HTR-8/SVneo (cell line): ENCODE results near the gene CKMT1B.
"Not testable (repeated sequence)": the region's sequence is repeated elsewhere in the genome, so short reads cannot be mapped to it uniquely, and the experiment has no call there.

Experiments used
- DNase-seq: peaks from one replicate; pipeline ENCODE4 v3.0.0; 2011; ENCODE audit warnings: low spot score, mixed read lengths; ENCODE audit not compliant: insufficient read length
- FAIRE-seq: peaks from 2 replicates; lab custom pipeline; 2011; peaks lifted over from hg19 to GRCh38; lab: Jason Lieb, UNC

The CKMT1B gene

DNA sequence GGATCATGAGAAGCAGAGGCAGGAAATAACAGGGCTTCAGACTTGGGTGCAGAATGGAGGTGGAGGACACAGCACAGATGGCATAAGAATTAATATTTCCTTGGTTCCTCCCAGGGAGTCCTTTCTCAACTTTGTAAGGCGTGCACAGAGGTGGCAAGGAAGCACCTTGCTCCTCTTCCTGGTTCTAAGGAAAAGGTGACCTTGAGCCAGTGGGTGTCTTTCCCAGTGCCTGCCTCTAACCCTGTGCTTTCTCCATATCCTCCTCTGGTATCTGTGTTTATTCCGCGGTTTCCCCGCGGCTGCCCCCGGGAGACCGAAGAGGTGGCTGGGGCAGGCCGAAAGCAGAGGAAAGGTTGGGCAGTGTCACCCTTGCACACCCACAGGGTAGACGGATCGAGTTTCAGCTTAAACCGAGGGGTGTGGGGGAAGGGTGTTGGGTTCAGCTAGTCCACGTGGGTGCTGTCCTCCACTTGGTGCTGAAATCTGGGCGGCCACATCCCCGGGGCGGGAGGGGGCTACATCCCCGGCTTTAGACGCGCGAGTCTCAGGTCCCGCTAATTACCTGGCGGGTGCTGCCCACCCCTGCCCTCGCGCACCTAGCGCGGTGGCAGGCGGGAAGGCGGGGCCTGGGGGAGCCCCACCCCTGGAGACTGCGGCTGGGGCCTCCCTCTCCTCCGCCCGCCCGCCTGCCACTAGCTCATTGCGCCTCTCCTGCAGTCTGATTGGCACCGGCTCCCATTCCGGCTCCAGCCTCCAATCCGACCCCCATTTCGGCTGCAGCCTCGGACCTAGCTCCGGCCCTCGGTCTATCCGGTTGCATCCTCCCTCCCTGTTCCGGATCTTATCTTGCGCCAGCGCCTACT lies at the start of gene CKMT1B:
CKMT1B (plus strand) TSS at position 700 of the 863 bp plus-strand sequence. CDS start 192 bp downstream, outside the sequence.
- FAIRE-seq, DNase-seq: not testable (repeated sequence)

DNA sequence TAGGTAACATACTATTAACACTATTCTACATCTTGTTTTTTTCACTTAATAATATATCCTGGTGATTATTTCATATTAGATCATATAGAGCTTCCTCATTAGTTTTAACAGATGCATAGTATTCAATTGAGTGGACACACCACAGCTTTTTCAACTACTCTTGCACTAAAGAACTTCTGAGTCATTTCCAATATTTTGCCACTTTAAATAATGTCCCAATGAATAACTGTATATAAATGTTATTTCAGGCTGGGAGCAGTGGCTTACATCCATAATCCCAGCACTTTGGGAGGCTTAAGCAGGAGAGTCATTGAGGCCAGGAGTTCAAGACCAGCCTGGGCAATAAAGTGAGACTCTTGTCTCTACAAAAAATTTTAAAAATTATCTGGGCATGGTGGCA lies 49.6 kb upstream of the CKMT1B start:
- DNase-seq (no peak), FAIRE-seq (no peak)

DNA sequence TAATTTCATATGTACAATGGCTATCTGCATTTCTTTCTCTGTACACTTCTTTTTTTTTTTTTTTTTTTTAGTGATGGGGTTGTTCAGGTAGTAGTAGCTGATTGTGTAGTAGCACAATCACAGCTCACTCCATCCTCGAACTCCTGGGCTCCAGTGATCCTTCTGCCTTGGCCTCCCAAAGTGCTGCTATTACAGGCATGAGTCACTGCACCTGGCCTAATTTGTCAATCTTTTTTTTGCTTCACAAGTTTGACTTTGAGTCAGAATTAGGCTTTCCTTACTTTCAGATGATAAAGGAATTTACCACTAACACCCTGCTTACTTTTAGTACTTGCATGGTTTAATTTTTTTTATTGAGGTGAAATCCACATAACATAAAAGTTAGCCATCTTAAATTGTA lies 48.4 kb upstream of the CKMT1B start:
- no peak for FAIRE-seq

DNA sequence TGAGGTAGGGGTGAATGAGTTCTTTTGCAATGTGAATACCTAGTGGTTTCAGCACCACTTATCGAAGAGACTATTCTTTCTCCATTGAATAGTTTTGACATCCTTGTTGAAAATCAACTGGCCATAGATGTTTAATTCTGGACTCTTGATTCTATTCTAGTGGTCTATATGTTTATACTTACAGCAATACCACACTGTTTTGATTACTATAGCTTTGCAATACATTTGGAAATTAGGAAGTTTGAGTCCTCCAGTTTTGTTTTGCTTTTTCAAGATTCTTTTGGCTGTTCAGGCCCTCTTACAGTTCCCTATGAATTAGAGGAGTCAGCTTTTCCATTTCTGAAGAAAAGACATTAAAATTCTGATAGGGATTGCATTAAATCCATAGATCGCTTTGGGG lies 46.3 kb upstream of the CKMT1B start:
- DNase-seq: no peak
- FAIRE-seq: no peak

More for the DNA sequence above, 48.4 kb upstream of the CKMT1B start:
- no peak for DNase-seq

DNA sequence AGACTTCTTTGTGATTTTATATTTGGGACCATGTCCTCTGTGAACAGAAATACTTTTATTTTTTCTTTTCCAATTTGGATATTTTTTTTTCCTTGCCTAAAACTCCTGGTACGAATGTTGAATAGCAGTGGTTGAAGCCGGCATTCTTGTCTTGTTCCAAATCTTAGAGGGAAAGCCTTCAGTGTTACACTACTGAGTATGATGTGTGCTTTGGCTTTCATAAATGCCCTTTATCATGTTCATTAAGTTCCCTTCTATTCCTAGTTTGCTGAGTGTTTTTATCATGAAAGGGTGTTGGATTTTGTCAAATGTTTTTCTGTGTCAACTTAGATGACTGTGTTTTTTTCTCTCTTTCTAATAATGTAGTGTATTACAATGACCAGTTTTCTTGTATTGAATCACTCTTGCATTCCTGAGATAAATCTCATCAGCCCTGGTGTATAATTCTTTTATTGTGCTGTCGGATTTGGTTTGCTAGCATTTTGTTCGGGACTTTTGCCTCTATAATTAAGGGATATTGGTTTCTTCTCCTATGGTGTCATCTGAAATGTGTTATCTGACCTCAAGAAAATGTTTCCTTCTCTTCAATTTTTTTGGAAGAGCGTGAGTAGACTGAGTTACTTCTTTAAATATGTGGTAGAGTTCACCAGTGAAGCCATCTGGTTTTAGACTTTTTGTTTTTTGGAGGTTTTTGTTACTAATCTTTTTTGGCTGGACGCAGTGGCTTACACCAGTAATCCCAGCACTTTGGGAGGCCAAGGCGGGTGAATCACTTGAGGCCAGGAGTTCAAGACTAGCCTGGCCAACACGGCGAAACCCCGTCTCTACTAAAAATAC lies 43.1 kb upstream of the CKMT1B start:
- FAIRE-seq (no peak), DNase-seq (no peak)

DNA sequence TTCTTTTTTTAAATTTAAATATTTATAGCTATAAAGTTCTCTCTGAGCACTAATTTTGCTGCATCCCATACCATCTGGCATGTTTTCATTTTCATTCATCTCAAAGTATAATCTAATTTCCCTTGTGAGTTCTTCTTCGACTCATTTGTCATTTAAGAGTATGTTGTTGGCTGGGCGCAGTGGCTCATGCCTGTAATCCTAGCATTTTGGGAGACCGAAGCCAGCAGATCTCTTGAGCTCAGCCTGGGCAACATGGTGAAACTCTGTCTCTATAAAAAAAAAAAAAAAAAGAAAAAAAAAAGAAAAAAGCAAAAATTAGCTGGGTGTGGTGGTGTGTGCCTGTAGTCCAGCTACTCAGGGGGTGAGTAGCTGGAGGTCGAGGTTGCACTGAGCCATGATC lies 41.6 kb upstream of the CKMT1B start:
- FAIRE-seq (no peak), DNase-seq (no peak)

DNA sequence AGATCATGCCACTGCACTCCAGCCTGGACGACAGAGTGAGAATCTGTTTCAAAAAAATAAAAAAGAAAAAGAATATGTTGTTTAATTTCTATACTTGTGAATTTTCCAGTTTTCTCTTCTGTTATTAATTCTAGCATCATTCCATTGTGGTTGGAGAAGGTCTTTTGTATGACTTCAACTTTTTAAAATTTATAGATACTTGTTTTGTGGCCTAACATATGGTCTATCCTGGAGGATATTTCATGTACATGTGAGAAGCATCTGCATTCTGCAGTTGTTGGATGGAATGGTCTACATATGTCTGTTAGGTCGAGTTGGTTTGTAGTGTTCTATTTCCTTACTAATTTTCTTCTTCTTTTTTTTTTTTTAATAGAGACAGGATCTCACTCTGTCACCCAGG lies 40.8 kb upstream of the CKMT1B start:
- FAIRE-seq: no peak
- no peak for DNase-seq

DNA sequence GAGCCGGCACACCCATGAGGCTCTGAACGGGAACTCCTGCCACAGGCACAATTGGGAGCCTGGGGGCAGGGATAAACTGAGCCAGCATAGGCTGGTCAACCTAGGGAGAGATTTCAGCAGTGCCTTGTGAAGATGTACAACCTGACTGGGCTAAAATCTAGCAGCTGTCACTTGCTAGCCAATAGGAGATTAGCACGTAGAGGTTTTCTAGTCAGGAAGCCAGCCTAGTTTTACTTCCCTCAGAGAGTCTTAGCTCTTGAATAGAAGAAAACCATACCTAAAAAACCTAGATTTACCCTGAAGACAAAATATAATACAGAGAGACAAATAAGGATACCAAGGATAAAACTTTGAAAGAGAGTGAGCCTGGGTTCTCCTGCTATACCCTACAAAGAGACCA lies 31.1 kb upstream of the CKMT1B start:
- DNase-seq, FAIRE-seq: not testable (repeated sequence)

DNA sequence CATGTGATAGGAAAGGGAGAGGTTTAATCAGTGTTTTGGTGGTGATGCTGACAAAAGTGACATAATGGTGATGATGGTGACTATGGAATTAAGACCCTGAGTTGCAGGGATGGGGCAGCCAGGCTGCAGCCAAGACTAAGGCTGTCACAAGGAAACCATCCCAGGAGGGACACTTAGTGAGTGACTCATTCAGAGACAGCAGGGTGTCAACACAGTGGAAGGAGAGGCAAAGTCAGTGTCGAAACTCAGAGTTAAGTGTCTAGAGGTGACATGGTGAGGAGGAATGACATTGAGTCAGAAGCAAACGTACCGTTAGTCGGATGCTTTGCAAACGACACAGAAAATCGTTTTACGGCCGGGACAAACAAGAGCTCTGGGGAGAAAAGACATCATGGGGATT lies 30.0 kb upstream of the CKMT1B start:
- DNase-seq, FAIRE-seq: not testable (repeated sequence)

DNA sequence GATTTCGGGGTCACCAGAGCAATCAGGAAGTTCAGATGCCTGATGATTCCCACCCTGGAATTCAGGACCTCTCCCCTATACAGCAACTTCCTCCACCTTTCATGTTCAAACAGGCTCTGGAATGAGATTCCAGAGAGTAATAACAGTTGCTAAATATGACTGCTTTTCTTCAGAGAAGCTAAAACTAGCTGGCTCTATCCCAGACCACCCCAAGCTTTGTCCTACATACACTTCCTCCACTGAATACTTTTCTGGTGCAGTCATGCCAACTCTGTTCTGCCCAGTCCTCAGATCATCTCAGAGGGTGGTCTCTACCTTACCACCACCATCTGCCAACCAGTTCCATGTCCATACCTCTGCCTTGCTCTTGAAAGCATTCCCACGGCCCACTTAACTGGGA lies 27.2 kb upstream of the CKMT1B start:
- not testable (repeated sequence) for FAIRE-seq, DNase-seq

DNA sequence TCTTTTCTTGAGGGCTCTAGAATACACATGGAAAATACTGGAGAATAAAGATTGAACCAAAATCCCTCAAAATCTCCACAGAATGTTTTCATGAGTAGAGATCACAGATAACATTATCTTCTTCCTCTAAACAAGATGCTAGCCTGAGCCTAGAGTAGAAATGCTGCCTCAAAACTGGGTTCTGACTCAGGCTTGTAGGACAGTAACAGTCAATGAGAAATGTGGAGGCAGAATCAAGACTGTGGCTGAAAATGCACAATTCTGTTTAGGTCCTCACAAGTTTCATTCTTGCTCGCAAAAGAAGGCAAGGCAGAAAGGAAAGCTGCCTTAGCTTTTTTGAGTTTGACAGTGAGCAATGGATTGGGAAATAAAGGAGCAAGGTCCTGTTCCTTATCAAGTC lies 19.2 kb upstream of the CKMT1B start:
- not testable (repeated sequence) for FAIRE-seq, DNase-seq

DNA sequence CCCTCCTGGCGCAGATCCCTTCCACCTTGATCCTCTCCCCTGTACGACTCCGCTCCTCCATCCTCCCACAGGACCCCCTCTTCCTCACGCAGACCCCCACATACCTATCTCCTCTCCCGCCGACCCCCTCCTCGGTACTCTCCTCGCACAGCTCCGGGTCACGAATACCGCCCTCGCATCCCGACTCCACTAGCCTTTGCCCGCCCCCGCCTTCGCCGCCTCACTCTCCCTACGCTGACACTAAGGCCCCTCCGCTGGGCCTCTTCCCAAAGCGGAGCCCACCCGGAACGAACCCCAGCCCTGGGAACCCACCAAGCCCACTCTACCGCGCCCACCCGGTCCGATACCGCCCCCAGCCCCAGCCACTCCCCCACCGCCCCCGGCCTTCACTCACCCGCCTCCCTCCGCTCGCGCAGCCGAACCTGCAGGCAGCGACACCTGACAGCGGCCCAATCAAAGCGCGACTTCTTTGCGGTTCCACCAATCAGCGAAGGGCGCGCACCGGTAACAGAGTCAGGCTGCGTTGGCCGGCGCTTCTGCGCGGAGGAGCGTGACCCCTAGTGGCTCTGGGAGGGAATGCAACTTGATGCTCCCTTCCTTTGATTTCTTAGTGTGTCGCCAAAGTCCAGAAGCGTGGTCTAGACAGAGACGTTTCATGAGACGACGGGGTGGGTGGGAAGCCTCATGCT lies 3.9 kb upstream of the CKMT1B start, which contains the start of gene PPIP5K1:
PPIP5K1 (minus strand) TSS at position 431 of the 689 bp plus-strand sequence. CDS start 5,704 bp downstream, outside the sequence.
- FAIRE-seq: peak; percentile 98
- not testable (repeated sequence) for DNase-seq

DNA sequence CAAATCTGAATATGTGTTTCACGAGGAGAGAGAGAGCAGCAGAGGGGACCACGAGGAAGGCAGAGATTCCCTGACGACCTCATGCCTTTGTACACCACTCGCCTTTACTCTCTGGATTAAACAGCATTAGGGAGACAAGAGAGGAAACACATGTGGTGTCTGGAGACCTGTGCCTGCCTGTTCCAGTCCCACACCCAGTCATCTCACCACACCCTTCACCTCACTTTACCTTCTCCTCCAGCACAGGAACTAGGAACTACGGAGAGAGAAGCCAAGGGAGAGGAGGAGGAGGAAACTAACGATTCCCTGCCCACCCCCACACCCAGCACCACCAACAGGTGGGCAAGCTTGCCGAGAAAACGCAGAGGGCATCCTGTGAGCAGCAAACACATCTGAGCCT lies 986 bp upstream of the CKMT1B start:
- DNase-seq, FAIRE-seq: not testable (repeated sequence)

DNA sequence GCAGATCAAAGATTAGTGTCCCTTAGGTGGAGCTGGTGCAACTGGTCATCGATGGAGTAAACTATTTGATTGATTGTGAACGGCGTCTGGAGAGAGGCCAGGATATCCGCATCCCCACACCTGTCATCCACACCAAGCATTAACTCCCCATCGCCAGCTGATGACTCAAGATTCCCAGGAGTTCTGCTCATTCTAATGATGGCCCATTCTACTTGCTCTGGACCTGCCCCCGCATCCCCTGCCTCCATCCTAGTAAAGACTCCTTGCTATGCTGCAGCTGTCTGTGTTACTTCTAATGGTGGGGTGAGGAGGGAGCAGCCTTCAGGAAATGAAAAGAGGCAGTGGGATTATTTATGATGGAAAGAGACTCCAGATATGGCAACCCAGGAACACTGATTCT lies 5.3 kb downstream of the CKMT1B start:
- not testable (repeated sequence) for FAIRE-seq, DNase-seq

DNA sequence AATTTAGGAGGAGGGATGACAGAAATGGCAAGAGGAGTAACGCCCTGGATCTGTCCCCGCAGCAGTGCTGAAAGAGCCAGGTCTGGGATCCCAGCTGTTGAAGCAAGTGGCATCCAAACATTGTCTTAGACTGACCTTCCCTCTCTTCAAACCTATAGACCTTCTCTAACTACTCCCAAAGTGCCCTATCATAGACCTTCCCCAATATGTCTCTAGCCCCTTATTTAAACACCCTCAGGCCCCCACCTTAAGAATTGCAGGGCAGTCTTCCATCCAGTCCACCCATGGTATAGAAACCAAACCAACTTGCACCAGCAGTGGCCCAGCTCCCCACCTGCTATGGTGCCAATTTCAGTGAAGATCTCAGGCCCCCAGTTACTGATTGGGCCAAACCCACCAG lies 6.4 kb downstream of the CKMT1B start:
- FAIRE-seq, DNase-seq: not testable (repeated sequence)

DNA sequence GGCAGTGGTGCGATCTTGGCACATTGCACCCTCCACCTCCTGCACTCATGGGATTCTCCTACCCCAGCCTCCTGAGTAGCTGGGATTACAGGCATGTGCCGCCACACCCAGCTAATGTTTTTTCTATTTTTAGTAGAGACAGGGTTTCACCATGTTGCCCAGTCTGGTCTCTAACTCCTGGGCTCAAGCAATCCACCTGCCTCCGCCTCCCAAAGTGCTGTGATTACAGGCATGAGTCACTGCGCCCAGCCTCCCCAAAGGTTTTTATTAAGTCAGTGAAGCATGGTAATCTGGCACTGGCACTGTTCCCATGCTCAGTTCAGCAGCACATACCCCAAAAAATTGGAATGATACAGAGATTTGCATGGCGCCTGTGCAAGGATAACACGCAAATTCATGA lies 8.4 kb downstream of the CKMT1B start:
- DNase-seq, FAIRE-seq: not testable (repeated sequence)

DNA sequence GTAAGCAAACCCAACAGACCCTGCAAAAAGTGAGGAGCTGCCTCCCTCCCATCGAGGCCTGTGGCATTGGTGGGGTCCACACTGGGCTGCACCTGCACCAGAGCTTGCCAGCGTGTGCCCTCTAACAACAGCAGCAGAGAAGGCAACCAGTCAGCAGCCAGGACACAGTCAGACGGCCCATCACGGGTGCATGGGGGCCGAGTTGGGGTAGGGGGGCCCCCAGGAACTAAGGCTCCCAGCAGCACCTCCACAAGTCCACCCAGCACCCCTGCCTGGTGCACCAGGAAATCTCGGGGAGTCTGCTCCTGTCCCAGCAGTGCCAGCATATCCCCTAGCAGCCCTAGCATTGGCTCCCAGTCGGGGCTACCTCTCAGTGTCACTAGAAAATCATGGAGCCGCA lies 23.9 kb downstream of the CKMT1B start:
- FAIRE-seq, DNase-seq: not testable (repeated sequence)

DNA sequence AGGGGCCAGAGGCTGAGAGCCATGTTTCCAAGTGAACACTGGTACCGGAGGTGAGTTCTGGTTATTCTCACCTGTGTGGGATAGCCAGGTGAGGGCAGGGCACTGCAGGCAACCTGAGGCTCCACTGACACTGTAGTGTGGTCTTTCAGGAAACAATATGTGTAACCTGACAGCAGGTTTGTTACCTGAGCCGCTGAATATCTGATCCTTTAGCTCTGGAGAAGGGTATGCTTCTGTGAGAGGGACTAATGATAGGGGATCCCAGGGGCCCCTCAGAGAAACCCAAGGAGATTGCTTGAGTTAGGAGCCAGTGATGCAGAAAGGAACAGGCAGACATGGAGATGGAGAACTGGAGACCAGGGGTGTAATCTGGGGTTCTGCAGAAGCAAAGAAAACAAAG lies 24.9 kb downstream of the CKMT1B start, which contains the start of gene STRC:
STRC (minus strand) TSS at position 101 of the 400 bp plus-strand sequence; CDS start at position 23, 78 bp downstream.
- not testable (repeated sequence) for DNase-seq
- peak; percentile 31 for FAIRE-seq

DNA sequence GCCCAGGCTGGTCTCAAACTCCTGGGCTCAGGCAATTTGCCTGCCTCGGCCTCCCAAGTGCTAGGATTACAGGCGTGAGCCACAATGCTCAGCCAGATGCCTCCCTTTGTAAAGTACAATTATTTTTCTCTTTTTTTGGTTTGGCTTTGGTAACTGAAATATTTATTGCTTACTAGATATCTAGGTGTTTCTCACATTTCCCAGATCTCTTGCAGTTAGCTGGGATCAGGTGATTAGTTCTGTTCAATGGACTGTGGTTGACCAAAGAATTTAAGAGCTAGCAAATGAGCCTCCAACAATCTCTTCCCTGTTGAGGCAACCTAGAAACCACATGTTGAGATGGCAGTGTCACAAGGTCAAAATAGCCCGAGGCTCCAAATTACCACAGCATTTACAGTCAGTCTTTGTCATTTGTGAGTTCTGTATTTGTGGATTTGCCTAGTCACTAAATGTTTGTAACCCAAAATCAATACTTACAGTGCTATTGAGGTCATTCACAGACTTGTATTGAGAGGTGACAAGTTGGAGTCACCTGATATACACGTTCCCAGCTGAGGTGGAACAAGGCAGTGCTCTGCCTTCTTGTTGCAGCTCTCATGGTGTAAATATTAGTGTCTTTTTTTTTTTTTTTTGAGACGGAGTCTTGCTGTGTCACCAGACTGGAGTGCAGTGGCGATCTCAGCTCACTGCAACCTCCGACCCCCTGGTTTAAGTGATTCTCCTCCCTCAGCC lies 28.4 kb downstream of the CKMT1B start:
- not testable (repeated sequence) for FAIRE-seq

More for the DNA sequence above, 28.4 kb downstream of the CKMT1B start:
- DNase-seq: not testable (repeated sequence)
